ENCODE results near the gene ANAPC15. TPM values are rescaled to one million over a fixed set of nuclear protein-coding genes. Genes with fewer than 3 reads are reported as not detected.
A peak's percentile ranks its signal among the peaks of the same experiment; 100 is the strongest.

The ANAPC15 gene
- total and polyA plus RNA-seq, 9 of the 15 experiments (the other 6 are each of a cell fraction or from before 2014, with no cell fraction given): 53.0 to 254 (median 75.7) TPM

DNA sequence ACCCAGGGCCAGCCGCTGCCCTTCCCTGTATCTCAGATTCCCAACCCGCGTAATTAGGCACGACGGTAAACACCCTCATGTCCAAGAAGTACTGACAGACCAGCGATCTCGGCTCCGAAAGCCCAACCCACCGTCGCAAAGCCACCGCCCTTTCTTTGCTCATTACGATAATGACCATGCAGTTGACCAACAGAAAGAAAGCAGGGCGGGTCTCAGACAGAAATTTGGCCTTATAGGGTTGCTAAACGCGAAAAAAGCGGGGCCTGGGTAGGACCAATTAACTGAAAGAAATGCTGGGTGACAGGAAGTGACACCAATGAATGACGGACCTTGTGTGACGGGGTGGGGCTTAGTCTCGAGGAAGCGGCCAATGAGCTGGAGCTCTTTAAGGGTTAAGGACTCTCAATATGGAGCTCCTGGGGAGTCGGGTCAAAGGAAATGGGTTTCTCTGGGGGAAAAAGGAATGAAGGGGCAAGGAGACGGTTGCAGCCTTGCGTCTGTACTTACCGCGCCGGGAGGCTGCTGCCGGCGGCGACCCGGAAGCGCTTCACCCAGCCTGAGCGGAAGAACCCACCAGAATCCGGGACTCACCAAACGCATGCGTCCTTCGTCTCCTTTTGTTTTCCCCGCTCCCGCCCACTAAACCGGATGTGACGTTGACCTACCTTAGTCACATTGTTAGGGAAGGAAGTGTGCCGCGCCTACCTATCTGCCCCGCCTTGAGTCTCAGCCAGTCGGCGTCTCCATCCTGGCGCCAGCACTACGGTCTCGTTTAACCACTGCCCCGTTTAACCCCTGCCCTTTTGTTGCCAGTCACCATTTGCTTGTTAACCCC lies at the start of gene ANAPC15 (continued):
- peak; percentile 78; the same call in 1 of the 2 replicates for TF ChIP-seq C11orf30 (IDR thresholded peaks at IDR 0.05; ENCODE audit: low read depth)
- TF ChIP-seq RNF219 (CRISPR knock-in tag; IDR thresholded peaks at IDR 0.05): no peak
- TF ChIP-seq HBP1 (CRISPR knock-in tag; IDR thresholded peaks at IDR 0.05): 0 out of 2 replicates have a peak, but pooled peaks have one; percentile 60
- peak; percentile 90 for TF ChIP-seq POLR2H (tag; IDR thresholded peaks at IDR 0.05; ENCODE audit: low read depth)
- TF ChIP-seq TFE3 (CRISPR knock-in tag; IDR thresholded peaks at IDR 0.05): no peak
- TF ChIP-seq DIDO1 (tag; IDR thresholded peaks at IDR 0.05; ENCODE audit: low read depth): peak; percentile 89
- TF ChIP-seq ZFP30 (CRISPR knock-in tag; IDR thresholded peaks at IDR 0.05; ENCODE audit: borderline replicate concordance): no peak
- TF ChIP-seq MTA1 (IDR thresholded peaks at IDR 0.05; ENCODE audit: borderline replicate concordance): peak; percentile 79; the same call in 1 of the 2 replicates
- no peak for TF ChIP-seq MED1 (CRISPR knock-in tag; IDR thresholded peaks at IDR 0.05; ENCODE audit: borderline replicate concordance)
- TF ChIP-seq SRSF3 (IDR thresholded peaks at IDR 0.05; ENCODE audit: insufficient read depth, low read length): no peak
- no peak for TF ChIP-seq ZNF143 (CRISPR knock-in tag; IDR thresholded peaks at IDR 0.05)
- no peak for TF ChIP-seq JUNB (CRISPR knock-in tag; conservative IDR thresholded peaks at IDR 0.05)
- peak; percentile 100 for TF ChIP-seq GABPA (tag; conservative IDR thresholded peaks at IDR 0.05; ENCODE audit: low read depth)
- TF ChIP-seq BCOR (IDR thresholded peaks at IDR 0.05): no peak
- TF ChIP-seq POLR3G (IDR thresholded peaks at IDR 0.05; ENCODE audit: extremely low read depth, insufficient read length, insufficient replicate concordance): no peak
- no peak; the same call in 1 of the 2 replicates for TF ChIP-seq SMARCA4 (IDR thresholded peaks at IDR 0.05)
- TF ChIP-seq E2F6 (IDR thresholded peaks at IDR 0.05; ENCODE audit: borderline replicate concordance in 1 of 2, extremely low read depth in 1 of 2, insufficient read depth in 1 of 2, insufficient read length in 1 of 2, low read depth in 1 of 2, low read length in 1 of 2, poor library complexity in 1 of 2, severe bottlenecking in 1 of 2): peak; percentile 82
- no peak for TF ChIP-seq KHSRP (IDR thresholded peaks at IDR 0.05)
- TF ChIP-seq SMARCC2 (IDR thresholded peaks at IDR 0.05; ENCODE audit: low read depth): no peak
- TF ChIP-seq TRIM28 (IDR thresholded peaks at IDR 0.05): no peak
- no peak for TF ChIP-seq KLF10 (CRISPR knock-in tag; IDR thresholded peaks at IDR 0.05)
